GM19043 (cell line): ENCODE measurements around the gene TOP2B.

Experiments used
- ATAC-seq: cut with Tn5 transposase; IDR thresholded peaks from one replicate; pipeline ENCODE4 v1.9.1; 2021; ENCODE audit warnings: low read depth; ENCODE audit not compliant: unreplicated experiment

The TOP2B gene

GRCh38 chr3:25678581-25678980 is 13.9 kb upstream of the TOP2B start:
- ATAC-seq = no peak

- ATAC-seq = no peak
Observed at GRCh38 chr3:25677121-25677520, 12.4 kb upstream of the TOP2B start.

GRCh38 chr3:25674670-25675069 is 10.0 kb upstream of the TOP2B start:
- no peak for ATAC-seq

GRCh38 chr3:25673738-25674298 is 9.1 kb upstream of the TOP2B start:
- ATAC-seq = no peak

GRCh38 chr3:25665315-25666280 is 891 bp upstream of the TOP2B start:
- peak; percentile 33 for ATAC-seq

GRCh38 chr3:25663869-25664811 is 567 bp downstream of the TOP2B start:
- peak; percentile 23 for ATAC-seq

- peak; percentile 10 for ATAC-seq
Observed at GRCh38 chr3:25663347-25663868, 1.3 kb downstream of the TOP2B start.

GRCh38 chr3:25662736-25663320 is 1.9 kb downstream of the TOP2B start:
- ATAC-seq = no peak

GRCh38 chr3:25661694-25662437 is 2.8 kb downstream of the TOP2B start:
- ATAC-seq = no peak

- no peak for ATAC-seq
Observed at GRCh38 chr3:25658836-25659235, 5.9 kb downstream of the TOP2B start.

GRCh38 chr3:25657293-25657692 is 7.4 kb downstream of the TOP2B start:
- ATAC-seq = no peak

- ATAC-seq = no peak
Observed at GRCh38 chr3:25655659-25656058, 9.0 kb downstream of the TOP2B start.

- ATAC-seq = no peak
Observed at GRCh38 chr3:25654576-25654975, 10.1 kb downstream of the TOP2B start.

GRCh38 chr3:25653322-25653721 is 11.4 kb downstream of the TOP2B start:
- no peak for ATAC-seq

GRCh38 chr3:25652921-25653320 is 11.8 kb downstream of the TOP2B start:
- no peak for ATAC-seq

- no peak for ATAC-seq
Observed at GRCh38 chr3:25648925-25649830, 15.5 kb downstream of the TOP2B start.

- ATAC-seq = peak; percentile 97
Observed at GRCh38 chr3:25648107-25648535, 16.6 kb downstream of the TOP2B start.

- ATAC-seq = no peak
Observed at GRCh38 chr3:25635038-25635437, 29.7 kb downstream of the TOP2B start.
